NCI-H446 treated with DMSO at 0.1 percent for 48 hours (cell line): ENCODE measurements around the gene NUDT1.

Source experiments
- DNase-seq: peaks from one replicate; lab custom pipeline; 2025; lab: John Stamatoyannopoulos, UW

NUDT1 gene

GRCh38 chr7:2224491-2224928 lies 17.5 kb upstream of the NUDT1 start:
- no peak for DNase-seq

DNA sequence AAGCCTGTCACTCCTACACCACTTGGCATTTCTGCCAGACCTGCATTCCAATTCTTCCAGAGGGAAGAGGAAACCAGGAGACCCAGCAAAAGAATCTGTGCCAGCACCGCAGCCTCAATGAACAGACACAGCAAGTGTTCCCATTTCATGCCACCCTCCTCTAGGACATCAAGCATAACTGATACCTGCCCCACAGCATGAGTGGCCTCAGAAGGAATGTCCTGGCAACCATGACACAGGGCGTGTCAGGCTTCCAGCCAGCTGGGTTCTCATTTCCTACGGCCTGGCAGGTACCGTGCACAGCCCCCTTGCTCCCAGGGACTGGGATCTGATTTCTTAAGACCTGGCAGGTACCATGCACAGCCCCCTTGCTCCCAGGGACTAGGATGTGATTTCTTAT lies 17.1 kb upstream of the NUDT1 start:
- DNase-seq: no peak

- no peak for DNase-seq
Observed at GRCh38 chr7:2225336-2225735, 16.7 kb upstream of the NUDT1 start.

DNA sequence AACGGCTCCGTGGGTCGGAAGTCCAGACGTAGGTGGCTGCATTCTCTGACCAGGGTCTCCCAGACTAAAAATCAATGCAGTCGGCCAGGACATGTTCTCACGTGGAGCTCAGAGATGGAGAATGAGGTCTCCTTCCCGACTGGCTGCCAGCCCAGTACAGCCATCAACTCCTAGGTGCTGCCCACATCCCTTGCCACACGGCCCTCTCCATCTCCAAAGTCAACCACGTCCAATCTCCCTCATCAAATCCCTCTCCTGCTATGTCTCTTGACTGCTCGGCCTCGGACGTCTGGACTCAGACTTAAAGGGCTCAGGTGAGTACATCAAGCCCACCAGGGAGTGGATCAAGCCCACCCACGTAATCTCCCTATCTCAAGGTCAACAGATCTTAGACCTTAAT lies 16.2 kb upstream of the NUDT1 start:
- no peak for DNase-seq

- no peak for DNase-seq
Observed at GRCh38 chr7:2227699-2228098, 14.3 kb upstream of the NUDT1 start.

- DNase-seq: no peak
Observed at GRCh38 chr7:2228921-2229320, 13.1 kb upstream of the NUDT1 start.

DNA sequence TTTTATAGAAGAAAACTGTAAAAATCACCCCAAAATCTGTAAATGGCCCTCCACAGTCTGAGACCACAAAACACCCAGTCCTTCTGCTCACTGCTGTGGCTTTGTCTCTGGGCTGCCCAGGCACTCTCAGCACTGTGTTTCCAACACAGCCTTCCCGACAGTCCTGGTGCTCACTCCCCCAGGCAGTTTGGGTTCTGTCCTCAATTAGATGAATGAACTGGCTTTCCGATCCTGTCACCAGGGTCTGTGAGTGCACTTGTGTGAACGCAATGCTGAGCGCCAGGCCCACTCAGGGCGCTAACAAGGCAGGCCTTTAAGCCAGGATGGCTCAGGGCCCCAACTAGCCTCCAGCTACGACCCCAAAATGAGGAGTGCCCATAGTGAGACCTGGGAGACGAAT lies 12.6 kb upstream of the NUDT1 start:
- DNase-seq: no peak

- DNase-seq: no peak
Observed at GRCh38 chr7:2230226-2230625, 11.8 kb upstream of the NUDT1 start.

GRCh38 chr7:2230882-2231281 lies 11.1 kb upstream of the NUDT1 start:
- no peak for DNase-seq

GRCh38 chr7:2231992-2232765 lies 9.8 kb upstream of the NUDT1 start:
- no peak for DNase-seq

- peak; percentile 57 for DNase-seq
Observed at GRCh38 chr7:2232766-2233520, 9.1 kb upstream of the NUDT1 start, which contains the start of gene MAD1L1. MAD1L1 (minus strand) TSS chr7:2232945; CDS start chr7:2230133, 2,812 bp downstream.

DNA sequence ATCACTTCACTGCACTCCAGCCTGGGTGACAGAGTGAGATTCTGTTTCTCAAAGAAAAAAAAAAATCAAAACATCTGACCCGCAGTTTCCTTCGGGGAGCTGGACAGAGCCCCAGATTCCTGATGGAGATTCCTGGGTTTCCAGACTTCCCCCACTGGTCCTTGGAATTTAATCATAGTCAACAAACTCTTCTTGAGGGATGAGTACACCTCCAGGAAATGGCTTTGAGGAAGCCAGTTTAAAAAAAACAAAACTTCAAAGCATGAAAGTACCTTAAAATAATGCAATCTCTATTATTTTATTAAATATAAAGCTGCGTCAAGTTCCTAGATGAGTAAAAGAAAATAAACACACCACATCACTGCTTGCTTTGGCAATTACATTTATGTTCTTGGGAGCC lies 8.1 kb upstream of the NUDT1 start:
- DNase-seq: no peak

DNA sequence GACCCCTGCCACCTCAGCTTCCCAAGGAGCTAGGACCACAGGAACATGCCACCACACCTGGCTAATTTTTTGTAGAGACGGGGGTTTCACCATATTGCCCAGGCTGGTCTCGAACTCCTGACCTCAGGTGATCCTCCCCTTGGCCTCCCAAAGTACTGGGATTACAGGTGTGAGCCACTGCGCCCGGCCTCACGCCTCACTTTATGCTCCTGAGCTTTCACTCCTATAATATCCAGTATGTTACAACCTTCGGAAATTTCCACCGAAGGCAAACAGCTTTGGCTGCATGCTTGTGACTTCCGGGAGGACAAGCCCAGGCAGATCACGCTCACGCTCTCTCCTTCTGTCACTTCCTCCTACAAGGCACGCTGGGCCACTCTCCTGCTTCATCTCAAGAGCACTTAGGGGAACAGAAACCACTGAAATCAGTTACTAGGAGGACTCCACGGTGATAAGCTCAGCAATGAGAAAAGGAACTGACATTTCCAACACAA lies 4.9 kb upstream of the NUDT1 start:
- no peak for DNase-seq

DNA sequence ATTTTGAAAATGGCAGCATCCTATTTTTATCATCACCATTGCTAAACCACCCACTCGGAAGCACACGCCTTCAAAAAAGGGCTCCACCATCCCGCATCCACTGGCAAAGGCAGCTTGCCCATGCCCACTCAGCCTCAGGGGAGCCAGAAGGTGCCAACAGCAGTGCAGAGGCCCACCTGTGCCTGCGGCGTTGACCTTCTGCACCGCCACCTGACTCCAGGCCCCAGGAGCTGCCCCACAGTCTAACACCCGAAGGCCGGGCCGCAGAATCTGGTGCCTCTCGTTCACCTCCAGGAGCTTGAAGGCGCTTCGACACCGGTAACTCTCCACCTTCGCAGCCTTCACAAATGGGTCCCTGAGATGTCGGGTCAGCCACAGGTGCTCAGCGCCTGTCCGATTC lies 2.8 kb upstream of the NUDT1 start:
- DNase-seq: no peak

- peak; percentile 14 for DNase-seq
Observed at GRCh38 chr7:2242541-2243429, 759 bp downstream of the NUDT1 start.

DNA sequence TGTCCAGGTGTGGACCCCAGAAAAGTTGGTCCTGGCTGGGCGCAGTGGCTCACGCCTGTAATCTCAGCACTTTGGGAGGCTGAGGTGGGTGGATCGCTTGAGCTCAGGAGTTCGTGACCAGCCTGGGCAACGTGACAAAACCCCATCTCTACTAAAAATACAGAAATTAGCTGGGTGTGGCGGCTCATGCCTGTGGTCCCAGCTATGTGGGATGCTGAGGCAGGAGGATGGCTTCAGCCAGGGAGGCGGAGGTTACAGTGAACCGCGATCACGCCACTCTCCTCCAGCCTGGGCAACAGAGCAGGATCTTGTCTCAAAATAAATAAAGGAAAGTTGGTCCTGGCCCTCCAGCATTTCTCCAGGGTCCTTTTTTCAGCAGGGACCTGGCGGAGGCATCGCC lies 1.4 kb downstream of the NUDT1 start:
- DNase-seq: no peak

- no peak for DNase-seq
Observed at GRCh38 chr7:2244404-2244995, 2.5 kb downstream of the NUDT1 start.

- DNase-seq: no peak
Observed at GRCh38 chr7:2245883-2246675, 4.1 kb downstream of the NUDT1 start.

DNA sequence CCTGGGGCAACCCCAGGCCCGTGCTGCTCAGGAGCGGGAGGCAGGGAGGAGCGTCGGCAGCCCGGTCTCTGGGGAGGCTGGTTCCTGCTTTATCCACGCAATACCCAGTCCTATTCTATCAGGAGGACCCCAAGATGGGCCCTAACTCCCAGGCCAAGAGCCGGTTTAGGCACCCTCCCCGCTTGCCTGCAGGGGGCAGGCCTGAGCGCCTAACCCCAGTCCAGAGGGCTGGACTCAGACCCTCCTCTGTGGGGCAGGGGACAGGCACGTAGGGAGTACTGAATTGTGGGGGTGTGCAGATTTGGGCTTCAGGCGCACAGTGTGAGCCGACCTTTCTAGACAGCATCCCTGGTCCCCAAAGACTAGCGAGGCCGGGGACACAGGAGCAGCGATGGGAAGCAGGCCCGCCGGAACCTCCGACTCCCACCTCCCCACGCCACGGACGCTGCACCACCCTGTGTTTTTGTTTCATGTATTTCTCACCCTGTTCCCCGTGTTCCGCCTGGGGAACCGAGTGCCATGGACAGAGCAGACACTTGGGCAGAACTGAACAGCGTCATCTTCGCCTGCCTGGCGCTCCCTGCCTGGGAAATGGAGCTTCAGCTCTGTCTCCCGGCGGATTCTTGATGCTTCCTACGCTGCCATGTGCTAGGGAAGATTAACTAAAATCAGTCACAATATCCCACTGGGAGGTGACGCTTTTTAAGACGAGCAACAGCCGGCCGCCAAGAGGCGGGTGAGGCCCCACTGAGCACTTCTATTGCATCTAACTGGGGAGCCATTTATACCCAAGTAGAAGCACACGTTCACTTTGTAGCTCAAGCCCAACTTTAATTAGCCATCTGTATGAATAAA lies 5.3 kb downstream of the NUDT1 start:
- no peak for DNase-seq
